Fibroblast of villous mesenchyme (primary cell): ENCODE results near the gene ZNF70. TPM values are rescaled to one million over a fixed set of nuclear protein-coding genes. Genes with fewer than 3 reads are reported as not detected.

Experiments
- DNase-seq: peaks from one replicate; pipeline ENCODE4 v3.0.0-alpha.2; 2010; ENCODE audit warnings: low read depth
- H3K4me3 ChIP-seq: 2 replicates; pipeline ENCODE4 v1.5.1; 2011; ENCODE audit warnings: low read depth, mild to moderate bottlenecking, low read length
- CTCF ChIP-seq: IDR thresholded peaks from 2 replicates; pipeline ENCODE4 v1.5.1; 2012; ENCODE audit warnings: low read depth, mild to moderate bottlenecking, low read length; ENCODE audit not compliant: insufficient read depth
- total RNA-seq: library from RNA; depleted of rRNA; stranded (reverse); fragments of >200 nt; gene quantifications from 2 replicates; pipeline ENCODE4 v1.2.3, GENCODE V29; 2012

Gene ZNF70
- total RNA-seq, 1 donor, result 7.8 TPM

GRCh38 chr22:23789121-23789520, 38.2 kb upstream of the ZNF70 start:
- no peak for DNase-seq
- no peak for TF ChIP-seq CTCF
- H3K4me3 ChIP-seq, result no peak overlapping the region

GRCh38 chr22:23787910-23788309, 37.0 kb upstream of the ZNF70 start:
- DNase-seq, result no peak
- H3K4me3 ChIP-seq, result peak overlapping the region; percentile 88
- TF ChIP-seq CTCF, result no peak

GRCh38 chr22:23787600-23787896, 36.6 kb upstream of the ZNF70 start:
- DNase-seq, result no peak
- TF ChIP-seq CTCF, result no peak
- H3K4me3 ChIP-seq, result peak overlapping the region; percentile 88

GRCh38 chr22:23786752-23787599, 36.1 kb upstream of the ZNF70 start, which contains the start of gene SMARCB1:
Gene SMARCB1, plus strand, starts transcription at chr22:23786966. Its CDS starts 204 bp downstream, at chr22:23787170.
- TF ChIP-seq CTCF, result no peak
- peak within 1 kb of the TSS; percentile 88 for H3K4me3 ChIP-seq
- peak; percentile 92 for DNase-seq

GRCh38 chr22:23786261-23786710, 35.4 kb upstream of the ZNF70 start:
- H3K4me3 ChIP-seq, result peak overlapping the region; percentile 33
- DNase-seq, result no peak
- TF ChIP-seq CTCF, result no peak

GRCh38 chr22:23784215-23784732, 33.4 kb upstream of the ZNF70 start:
- no peak for DNase-seq
- no peak for TF ChIP-seq CTCF
- H3K4me3 ChIP-seq, result no peak overlapping the region
